Astrocyte (in vitro differentiated cells and primary cell): ENCODE measurements around the gene ZDHHC20. TPM values are rescaled to one million over a fixed set of nuclear protein-coding genes. Genes with fewer than 3 reads are reported as not detected.

Experiments used
- DNase-seq: peaks from one replicate; pipeline ENCODE4 v3.0.0-alpha.2; 2010; ENCODE audit warnings: low read depth
- FAIRE-seq: peaks from 2 replicates; lab custom pipeline; 2011; peaks lifted over from hg19 to GRCh38; lab: Jason Lieb, UNC
- H2AFZ ChIP-seq: 2 replicates; pipeline ENCODE4 v1.6.0; 2012; ENCODE audit warnings: low read depth, low read length, inconsistent platforms
- H3K27ac ChIP-seq: 2 replicates; pipeline ENCODE4 v1.5.1; 2011; ENCODE audit warnings: low read depth, low read length, inconsistent platforms
- H3K27me3 ChIP-seq: 2 replicates; pipeline ENCODE4 v1.6.0; 2011; ENCODE audit warnings: low read length, inconsistent platforms; ENCODE audit not compliant: insufficient read depth
- H3K36me3 ChIP-seq: 2 replicates; pipeline ENCODE4 v1.5.1; 2011; ENCODE audit warnings: low read length, inconsistent platforms; ENCODE audit not compliant: insufficient read depth
- H3K4me1 ChIP-seq: 2 replicates; pipeline ENCODE4 v1.5.1; 2011; ENCODE audit warnings: low read length, inconsistent platforms; ENCODE audit not compliant: insufficient read depth
- H3K4me2 ChIP-seq: 2 replicates; pipeline ENCODE4 v1.6.0; 2012; ENCODE audit warnings: low read length, inconsistent platforms
- H3K4me3 ChIP-seq: 2 replicates; pipeline ENCODE4 v1.5.1; 2011; ENCODE audit warnings: low read depth, mild to moderate bottlenecking, low read length, inconsistent platforms; ENCODE audit not compliant: insufficient read depth
- H3K79me2 ChIP-seq: 2 replicates; pipeline ENCODE4 v1.6.0; 2012; ENCODE audit warnings: mild to moderate bottlenecking, low read length, inconsistent platforms; ENCODE audit not compliant: insufficient read depth
- H3K9ac ChIP-seq: 2 replicates; pipeline ENCODE4 v1.6.0; 2012; ENCODE audit warnings: mild to moderate bottlenecking, low read length, inconsistent platforms
- H3K9me3 ChIP-seq: 2 replicates; pipeline ENCODE4 v1.5.1; 2012; ENCODE audit warnings: low read depth, mild to moderate bottlenecking, low read length, inconsistent platforms; ENCODE audit not compliant: insufficient read depth
- H4K20me1 ChIP-seq: 2 replicates; pipeline ENCODE4 v1.6.0; 2012; ENCODE audit warnings: low read length, inconsistent platforms; ENCODE audit not compliant: insufficient read depth
- H3K27ac Mint-ChIP-seq: one replicate; pipeline ENCODE4 v1.8.0; 2021; ENCODE audit warnings: mild to moderate bottlenecking, mixed read lengths; ENCODE audit not compliant: unreplicated experiment
- H3K27me3 Mint-ChIP-seq: one replicate; pipeline ENCODE4 v1.8.0; 2021; ENCODE audit warnings: low read depth, mixed read lengths; ENCODE audit not compliant: unreplicated experiment
- H3K36me3 Mint-ChIP-seq: one replicate; pipeline ENCODE4 v1.8.0; 2021; ENCODE audit warnings: low read depth, mixed read lengths; ENCODE audit not compliant: unreplicated experiment
- H3K4me1 Mint-ChIP-seq: one replicate; pipeline ENCODE4 v1.8.0; 2021; ENCODE audit warnings: low read depth, mixed read lengths; ENCODE audit not compliant: unreplicated experiment
- H3K4me3 Mint-ChIP-seq: one replicate; pipeline ENCODE4 v1.8.0; 2021; ENCODE audit warnings: mild to moderate bottlenecking, moderate library complexity, mixed read lengths; ENCODE audit not compliant: unreplicated experiment
- H3K9me3 Mint-ChIP-seq: one replicate; pipeline ENCODE4 v1.8.0; 2021; ENCODE audit warnings: mild to moderate bottlenecking, mixed read lengths; ENCODE audit not compliant: unreplicated experiment
- CTCF ChIP-seq: IDR thresholded peaks from 2 replicates; pipeline ENCODE4 v1.5.1; 2011; ENCODE audit warnings: low read depth, mild to moderate bottlenecking, inconsistent platforms, low read length, moderate library complexity; ENCODE audit not compliant: insufficient read depth
- EZH2 ChIP-seq: IDR thresholded peaks from 2 replicates; pipeline ENCODE4 v1.6.1; 2012; ENCODE audit warnings: mild to moderate bottlenecking, low read length, inconsistent platforms; ENCODE audit not compliant: insufficient read depth
- total RNA-seq: library from RNA; stranded (reverse); gene quantifications from 2 replicates; pipeline ENCODE4 v1.2.1, GENCODE V29; 2021

The ZDHHC20 gene
- total RNA-seq, 1 donor from 2014 or later: 64.3 TPM

- DNase-seq (no peak), FAIRE-seq (no peak)
- Histone ChIP-seq H3K4me3 (no peak overlapping the region), H3K79me2 (peaks cover 92% of the 10 kb centered on the region), H4K20me1 (peaks cover 48% of the 10 kb centered on the region), H3K4me2 (no peak overlapping the region), H3K9me3 (no peaks in the 10 kb centered on the region), H2AFZ (no peak overlapping the region), H3K36me3 (no peaks in the 10 kb centered on the region), H3K9ac (no peak overlapping the region), H3K27me3 (no peaks in the 10 kb centered on the region), H3K27ac (no peak overlapping the region), H3K4me1 (no peaks in the 10 kb centered on the region)
- Mint-ChIP-seq H3K27ac (no peak overlapping the region), H3K9me3 (peaks cover 3% of the 10 kb centered on the region), H3K27me3 (no peaks in the 10 kb centered on the region), H3K4me3 (no peak overlapping the region), H3K4me1 (peaks cover 11% of the 10 kb centered on the region), H3K36me3 (no peaks in the 10 kb centered on the region)
- no peak for TF ChIP-seq CTCF
- no peak for TF ChIP-seq EZH2
Measured at GRCh38 chr13:21453387-21454081, 5.6 kb downstream of the ZDHHC20 start.

GRCh38 chr13:21450936-21451335 lies 8.2 kb downstream of the ZDHHC20 start:
- Histone ChIP-seq H3K4me2 (no peak overlapping the region), H3K79me2 (peaks cover 79% of the 10 kb centered on the region)
- peaks cover 2% of the 10 kb centered on the region for H3K4me1 Mint-ChIP-seq

More at GRCh38 chr13:21450936-21451335, 8.2 kb downstream of the ZDHHC20 start:
- no peaks in the 10 kb centered on the region for H3K27me3 Mint-ChIP-seq
- Histone ChIP-seq H3K27ac (no peak overlapping the region), H3K36me3 (no peaks in the 10 kb centered on the region), H3K4me1 (no peaks in the 10 kb centered on the region), H3K4me3 (no peak overlapping the region), H3K9me3 (no peaks in the 10 kb centered on the region), H2AFZ (no peak overlapping the region), H3K9ac (no peak overlapping the region), H4K20me1 (peaks cover 35% of the 10 kb centered on the region), H3K27me3 (no peaks in the 10 kb centered on the region)
- H3K9me3 Mint-ChIP-seq: peaks cover 9% of the 10 kb centered on the region
- TF ChIP-seq EZH2 (no peak), CTCF (no peak)
- H3K27ac Mint-ChIP-seq: no peak overlapping the region
- no peak for FAIRE-seq
- no peak for DNase-seq
- peaks cover 5% of the 10 kb centered on the region for H3K36me3 Mint-ChIP-seq
- H3K4me3 Mint-ChIP-seq: no peak overlapping the region
